ENCODE data around the gene CCDC88C. TPM values are rescaled to one million over a fixed set of nuclear protein-coding genes. Genes with fewer than 3 reads are reported as not detected.

CCDC88C gene
- total RNA-seq, 2 donors from 2014 or later: 36.3 to 57.4 TPM

GRCh38 chr14:91299121-91300115 lies 118.2 kb downstream of the CCDC88C start:
- DNase-seq (no peak), ATAC-seq (no peak)
- intact Hi-C loops (cut with DNase I): no loop called here
- TF ChIP-seq POLR2A (IDR thresholded peaks at IDR 0.05): no peak
- Histone ChIP-seq H3K9me3 (no peaks in the 10 kb centered on the region), H3K27ac (no peak overlapping the region), H3K36me3 (replicated peaks in 1 of 2; ENCODE audit: insufficient read depth in 1 of 2, low read depth in 2 of 2) (peaks cover 0 to 12% of the 10 kb centered on the region in 2 donors), H3K4me3 (no peak overlapping the region), H3K27me3 (no peaks in the 10 kb centered on the region), H3K4me1 (no peaks in the 10 kb centered on the region)
- WGBS, 2 donors: 89 to 93% methylated on average over 28 to 31 of the region's 31 CpGs

- H3K36me3 ChIP-seq (replicated peaks in 1 of 2; ENCODE audit: insufficient read depth in 1 of 2, low read depth in 2 of 2): peaks cover 0 to 11% of the 10 kb centered on the region in 2 donors
- no peaks in the 10 kb centered on the region for H3K9me3 ChIP-seq
- no peaks in the 10 kb centered on the region for H3K27me3 ChIP-seq
- DNase-seq (no peak), ATAC-seq (no peak)
- intact Hi-C loops (cut with DNase I): no loop called here
- no peak overlapping the region for H3K27ac ChIP-seq
- H3K4me3 ChIP-seq: no peak overlapping the region
- TF ChIP-seq POLR2A (IDR thresholded peaks at IDR 0.05) (no peak), CTCF (IDR thresholded peaks at IDR 0.05) (no peak)
- WGBS, 2 donors: 85 to 89% methylated on average over 11 of the region's 11 CpGs
- no peaks in the 10 kb centered on the region for H3K4me1 ChIP-seq
Measured at GRCh38 chr14:91298576-91298975, 119.0 kb downstream of the CCDC88C start.

GRCh38 chr14:91297081-91297711 lies 120.4 kb downstream of the CCDC88C start:
- Histone ChIP-seq H3K27me3 (no peaks in the 10 kb centered on the region), H3K4me1 (no peaks in the 10 kb centered on the region), H3K4me3 (no peak overlapping the region), H3K9me3 (no peaks in the 10 kb centered on the region), H3K27ac (no peak overlapping the region), H3K36me3 (replicated peaks in 1 of 2; ENCODE audit: insufficient read depth in 1 of 2, low read depth in 2 of 2) (peaks cover 0 to 11% of the 10 kb centered on the region in 2 donors)
- no peak for TF ChIP-seq CTCF (IDR thresholded peaks at IDR 0.05)
- no peak for TF ChIP-seq POLR2A (IDR thresholded peaks at IDR 0.05)
- intact Hi-C loops (cut with DNase I): no loop called here
- ATAC-seq: no peak
- WGBS, 2 donors: 95 to 100% methylated on average over 9 to 16 of the region's 16 CpGs
- no peak for DNase-seq

- H3K9me3 ChIP-seq: no peaks in the 10 kb centered on the region
- peaks cover 0 to 11% of the 10 kb centered on the region in 2 donors for H3K36me3 ChIP-seq (replicated peaks in 1 of 2; ENCODE audit: insufficient read depth in 1 of 2, low read depth in 2 of 2)
- DNase-seq (no peak), ATAC-seq (no peak)
- H3K27ac ChIP-seq: no peak overlapping the region
- no peak overlapping the region for H3K4me3 ChIP-seq
- TF ChIP-seq CTCF (IDR thresholded peaks at IDR 0.05) (no peak), POLR2A (IDR thresholded peaks at IDR 0.05) (no peak)
- intact Hi-C loops (cut with DNase I): no loop called here
- H3K4me1 ChIP-seq: no peaks in the 10 kb centered on the region
- no peaks in the 10 kb centered on the region for H3K27me3 ChIP-seq
- 92 to 93% methylated on average over 16 to 22 of the region's 23 CpGs for WGBS, 2 donors
Measured at GRCh38 chr14:91295851-91296796, 121.5 kb downstream of the CCDC88C start.
